ENCODE results near the gene ACP7. TPM values are rescaled to one million over a fixed set of nuclear protein-coding genes. Genes with fewer than 3 reads are reported as not detected.
"Not testable (repeated sequence)": the region's sequence is repeated elsewhere in the genome, so short reads cannot be mapped to it uniquely, and the experiment has no call there.

ACP7 gene
- total and polyA plus RNA-seq, 12 donors: not detected

DNA sequence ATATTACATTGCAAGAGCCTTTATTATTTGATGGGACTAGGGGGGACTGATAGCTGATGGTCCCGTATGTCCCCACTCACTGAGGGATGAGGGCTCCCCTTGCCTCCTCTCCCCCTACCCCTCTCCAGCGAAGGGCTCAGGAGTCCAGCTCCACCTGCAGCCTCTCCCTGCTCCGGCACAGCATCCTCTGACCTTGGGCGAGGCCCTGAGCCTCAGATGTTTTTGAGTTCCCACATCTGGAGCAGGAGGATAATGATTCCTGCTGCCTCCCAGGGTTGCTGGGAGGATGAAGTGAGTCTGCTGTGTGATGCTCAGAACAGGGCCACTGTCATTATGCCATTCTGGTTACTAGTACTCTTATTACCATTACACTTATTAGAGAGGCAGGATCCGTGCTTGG lies 56.4 kb downstream of the ACP7 start:
- H3K36me3 ChIP-seq (replicated peaks in 1 of 2): no peaks in the 10 kb centered on the region
- no peaks in the 10 kb centered on the region for H3K27me3 ChIP-seq
- no peak for DNase-seq
- peak overlapping the region in 1 of 5 donors; percentile 23 for H3K27ac ChIP-seq
- H3K4me1 ChIP-seq (replicated peaks in 1 of 2): peaks cover 29 to 46% of the 10 kb centered on the region in 2 donors
- no peak overlapping the region for H3K4me3 ChIP-seq
- H3K9me3 ChIP-seq (replicated peaks in 1 of 3): no peaks in the 10 kb centered on the region
- intact Hi-C loops (cut with DNase I): no loop called here
- TF ChIP-seq POLR2A (IDR thresholded peaks at IDR 0.05): no peak
- TF ChIP-seq, protein P1, sequence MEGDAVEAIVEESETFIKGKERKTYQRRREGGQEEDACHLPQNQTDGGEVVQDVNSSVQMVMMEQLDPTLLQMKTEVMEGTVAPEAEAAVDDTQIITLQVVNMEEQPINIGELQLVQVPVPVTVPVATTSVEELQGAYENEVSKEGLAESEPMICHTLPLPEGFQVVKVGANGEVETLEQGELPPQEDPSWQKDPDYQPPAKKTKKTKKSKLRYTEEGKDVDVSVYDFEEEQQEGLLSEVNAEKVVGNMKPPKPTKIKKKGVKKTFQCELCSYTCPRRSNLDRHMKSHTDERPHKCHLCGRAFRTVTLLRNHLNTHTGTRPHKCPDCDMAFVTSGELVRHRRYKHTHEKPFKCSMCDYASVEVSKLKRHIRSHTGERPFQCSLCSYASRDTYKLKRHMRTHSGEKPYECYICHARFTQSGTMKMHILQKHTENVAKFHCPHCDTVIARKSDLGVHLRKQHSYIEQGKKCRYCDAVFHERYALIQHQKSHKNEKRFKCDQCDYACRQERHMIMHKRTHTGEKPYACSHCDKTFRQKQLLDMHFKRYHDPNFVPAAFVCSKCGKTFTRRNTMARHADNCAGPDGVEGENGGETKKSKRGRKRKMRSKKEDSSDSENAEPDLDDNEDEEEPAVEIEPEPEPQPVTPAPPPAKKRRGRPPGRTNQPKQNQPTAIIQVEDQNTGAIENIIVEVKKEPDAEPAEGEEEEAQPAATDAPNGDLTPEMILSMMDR (IDR thresholded peaks at IDR 0.05): no peak
- WGBS, 4 donors: 60 to 79% (median 72%) methylated on average over 3 to 5 of the region's 5 CpGs

DNA sequence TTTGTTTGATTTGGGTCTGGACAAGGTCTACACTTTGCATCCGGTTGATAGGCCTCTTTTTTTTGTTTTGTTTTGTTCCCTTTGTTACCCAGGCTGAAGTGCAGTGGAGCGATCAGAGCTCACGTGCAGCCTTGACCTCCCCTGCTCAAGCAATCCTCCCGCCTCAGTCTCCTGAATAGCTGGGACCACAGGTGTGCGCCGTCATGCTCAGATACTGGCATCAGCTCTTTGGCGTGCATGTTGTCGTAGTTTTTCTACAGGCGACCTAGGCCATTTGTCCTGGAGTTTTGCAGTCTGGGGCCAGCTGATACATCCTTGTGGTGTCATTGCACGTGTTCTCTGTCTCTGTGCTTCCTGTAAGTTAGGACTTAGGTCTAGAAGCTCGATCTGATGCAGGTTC lies 57.8 kb downstream of the ACP7 start:
- intact Hi-C loops (cut with DNase I): no loop called here
- TF ChIP-seq, protein P1 (IDR thresholded peaks at IDR 0.05): no peak
- TF ChIP-seq POLR2A (IDR thresholded peaks at IDR 0.05): no peak
- no peaks in the 10 kb centered on the region for H3K9me3 ChIP-seq (replicated peaks in 1 of 3)
- no peaks in the 10 kb centered on the region for H3K27me3 ChIP-seq
- H3K4me1 ChIP-seq (replicated peaks in 1 of 2): peaks cover 21 to 51% of the 10 kb centered on the region in 2 donors
- no peak overlapping the region for H3K4me3 ChIP-seq
- 71 to 83% (median 75%) methylated on average over 11 of the region's 11 CpGs for WGBS, 4 donors
- H3K27ac ChIP-seq: no peak overlapping the region
- DNase-seq: no peak
- H3K36me3 ChIP-seq (replicated peaks in 1 of 2): no peaks in the 10 kb centered on the region

DNA sequence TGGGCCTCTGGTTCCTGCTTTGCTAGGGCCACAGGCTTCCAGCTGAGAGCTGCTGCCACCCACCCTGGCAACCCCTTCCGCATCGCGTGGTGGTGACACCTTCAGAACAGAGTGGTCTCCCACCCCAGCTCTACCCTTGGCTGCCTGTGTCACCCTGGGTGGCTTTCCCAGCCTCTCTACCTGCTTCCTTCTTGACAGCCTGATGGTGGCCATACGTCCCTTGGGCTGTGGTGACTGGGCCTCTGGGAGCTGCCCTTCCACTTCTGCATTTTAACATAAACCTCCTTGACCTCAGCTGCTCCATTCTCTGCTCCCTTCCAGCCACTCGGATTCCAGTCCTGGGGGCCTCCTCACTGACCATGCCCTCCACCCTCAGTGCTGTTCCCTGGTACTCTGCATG lies 58.5 kb downstream of the ACP7 start:
- no peak overlapping the region for H3K27ac ChIP-seq
- intact Hi-C loops (cut with DNase I): no loop called here

DNA sequence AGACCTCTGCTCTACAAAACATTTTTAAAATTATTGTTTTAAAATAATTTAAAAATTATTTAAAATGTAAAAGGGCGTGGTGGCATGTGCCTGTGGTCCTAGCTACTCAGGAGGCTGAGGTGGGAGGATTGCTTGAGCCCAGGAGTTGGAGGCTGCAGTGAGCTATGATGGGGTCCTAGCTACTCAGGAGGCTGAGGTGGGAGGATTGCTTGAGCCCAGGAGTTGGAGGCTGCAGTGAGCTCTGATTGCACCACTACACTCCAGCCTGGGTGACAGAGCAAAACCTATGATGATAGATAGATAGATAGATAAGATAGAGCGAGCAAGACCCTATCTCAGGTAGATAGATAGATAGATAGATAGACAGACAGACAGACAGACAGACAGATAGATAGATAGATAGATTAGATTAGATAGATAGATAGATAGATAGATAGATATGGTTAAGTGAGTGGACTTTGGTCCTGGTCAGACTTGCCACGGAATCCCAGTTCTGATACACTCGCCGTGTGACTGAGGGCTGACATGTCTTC lies 59.7 kb downstream of the ACP7 start:
- DNase-seq; H3K9me3 ChIP-seq (replicated peaks in 1 of 3); intact Hi-C loops (cut with DNase I); H3K36me3 ChIP-seq (replicated peaks in 1 of 2); H3K27me3 ChIP-seq; H3K4me3 ChIP-seq: not testable (repeated sequence)
- WGBS, 4 donors: 67 to 84% (median 78%) methylated on average over 5 of the region's 5 CpGs
- H3K27ac ChIP-seq: peak overlapping the region in 2 of 5 donors; percentile 31 to 47
- H3K4me1 ChIP-seq (replicated peaks in 1 of 2): peaks cover 8 to 36% of the 10 kb centered on the region in 2 donors

More for the DNA sequence above, 58.5 kb downstream of the ACP7 start:
- Histone ChIP-seq H3K4me3 (no peak overlapping the region), H3K36me3 (replicated peaks in 1 of 2) (no peaks in the 10 kb centered on the region), H3K27me3 (no peaks in the 10 kb centered on the region), H3K9me3 (replicated peaks in 1 of 3) (no peaks in the 10 kb centered on the region), H3K4me1 (replicated peaks in 1 of 2) (peaks cover 15 to 45% of the 10 kb centered on the region in 2 donors)
- TF ChIP-seq, protein P1 (IDR thresholded peaks at IDR 0.05): no peak
- TF ChIP-seq POLR2A (IDR thresholded peaks at IDR 0.05): no peak
- no peak for DNase-seq
- 59 to 76% (median 71%) methylated on average over 2 to 5 of the region's 5 CpGs for WGBS, 4 donors

Measured in adrenal gland (tissue), 12 donors.